Neural cell (in vitro differentiated cells): ENCODE results near the gene CAMK1D. TPM values are rescaled to one million over a fixed set of nuclear protein-coding genes. Genes with fewer than 3 reads are reported as not detected.

Experiments
- H2AFZ ChIP-seq: fragments of 200-600, 300-800 bp; sonication (generic), shearing (Covaris generic); 2 replicates; pipeline ENCODE4 v1.6.0; 2014; ENCODE audit warnings: low read depth, mild to moderate bottlenecking, antibody characterized with exemption, low read length, moderate library complexity
- H3F3A ChIP-seq: fragments of 200-600 bp; shearing (Covaris generic); 2 replicates; pipeline ENCODE4 v1.6.1; 2016; ENCODE audit warnings: mild to moderate bottlenecking, moderate library complexity, mixed read lengths, antibody characterized with exemption, low read length; ENCODE audit not compliant: insufficient read depth, poor library complexity, severe bottlenecking
- H3K27ac ChIP-seq: fragments of 200-600, 300-800 bp; sonication (generic), shearing (Covaris generic); 2 replicates; pipeline ENCODE4 v1.5.1; 2014; ENCODE audit warnings: mild to moderate bottlenecking, low read length, moderate library complexity
- H3K27me3 ChIP-seq: fragments of 300-800, 200-600 bp; sonication (generic), shearing (Covaris generic); 2 replicates; pipeline ENCODE4 v1.6.0; 2014; ENCODE audit warnings: mild to moderate bottlenecking, low read depth, low read length, moderate library complexity; ENCODE audit not compliant: insufficient read depth
- H3K36me3 ChIP-seq: fragments of 300-800, 200-600 bp; sonication (generic), shearing (Covaris generic); 2 replicates; pipeline ENCODE4 v1.5.1; 2014; ENCODE audit warnings: mild to moderate bottlenecking, antibody characterized with exemption, low read length, moderate library complexity; ENCODE audit not compliant: insufficient read depth
- H3K4me2 ChIP-seq: fragments of 300-800, 200-600 bp; sonication (generic), shearing (Covaris generic); 2 replicates; pipeline ENCODE4 v1.6.0; 2014; ENCODE audit warnings: mild to moderate bottlenecking, low read length
- H3K4me3 ChIP-seq: fragments of 300-800, 200-600 bp; sonication (generic), shearing (Covaris generic); 2 replicates; pipeline ENCODE4 v1.5.1; 2014; ENCODE audit warnings: mild to moderate bottlenecking, low read length, moderate library complexity
- H3K79me2 ChIP-seq: fragments of 200-600 bp; shearing (Covaris generic); replicated peaks from 2 replicates; pipeline ENCODE4 v1.6.0; 2014; ENCODE audit warnings: mild to moderate bottlenecking, low read length, moderate library complexity; ENCODE audit not compliant: insufficient read depth
- H3K9ac ChIP-seq: fragments of 300-800, 200-600 bp; sonication (generic), shearing (Covaris generic); 2 replicates; pipeline ENCODE4 v1.6.1; 2016; ENCODE audit warnings: mild to moderate bottlenecking, low read length, mixed read lengths
- H3K9me2 ChIP-seq: fragments of 200-600 bp; shearing (Covaris generic); 2 replicates; pipeline ENCODE4 v1.6.1; 2016; ENCODE audit warnings: mild to moderate bottlenecking, low read length, mixed read lengths; ENCODE audit not compliant: insufficient read depth
- H3K9me3 ChIP-seq: fragments of 200-600, 300-800 bp; sonication (generic), shearing (Covaris generic); 2 replicates; pipeline ENCODE4 v1.6.1; 2016; ENCODE audit warnings: mild to moderate bottlenecking, mixed run types, low read length, moderate library complexity, mixed read lengths
- H4K20me1 ChIP-seq: fragments of 200-600 bp; shearing (Covaris generic); 2 replicates; pipeline ENCODE4 v1.6.1; 2016; ENCODE audit warnings: mild to moderate bottlenecking, mixed run types; ENCODE audit not compliant: insufficient read depth
- EP300 ChIP-seq: fragments of 450-650 bp; conservative IDR thresholded peaks from 2 replicates; pipeline ENCODE4 v1.6.1; 2014; ENCODE audit warnings: antibody characterized with exemption, mild to moderate bottlenecking, moderate library complexity; ENCODE audit not compliant: poor library complexity, severe bottlenecking
- EZH2 ChIP-seq: fragments of 200-600, 300-800 bp; shearing (Covaris generic), sonication (generic); IDR thresholded peaks from 2 replicates; pipeline ENCODE4 v1.6.1; 2014; ENCODE audit warnings: antibody characterized with exemption, low read length, borderline replicate concordance, mild to moderate bottlenecking; ENCODE audit not compliant: insufficient read depth, poor library complexity, severe bottlenecking
- MXI1 ChIP-seq: fragments of 450-650 bp; conservative IDR thresholded peaks from 2 replicates; pipeline ENCODE4 v1.6.1; 2014; ENCODE audit warnings: antibody characterized with exemption, mild to moderate bottlenecking; ENCODE audit not compliant: poor library complexity, severe bottlenecking
- POLR2AphosphoS5 ChIP-seq: IDR thresholded peaks from 2 replicates; pipeline ENCODE4 v1.6.1; 2012
- RAD21 ChIP-seq: fragments of 450-650 bp; conservative IDR thresholded peaks from 2 replicates; pipeline ENCODE4 v1.6.1; 2014; ENCODE audit warnings: antibody characterized with exemption, mild to moderate bottlenecking, moderate library complexity
- REST ChIP-seq: IDR thresholded peaks from 2 replicates; pipeline ENCODE4 v1.6.1; 2012; ENCODE audit warnings: borderline replicate concordance
- SMC3 ChIP-seq: fragments of 450-650 bp; conservative IDR thresholded peaks from 2 replicates; pipeline ENCODE4 v1.6.1; 2014; ENCODE audit warnings: antibody characterized with exemption, mild to moderate bottlenecking, moderate library complexity; ENCODE audit not compliant: poor library complexity
- TAF1 ChIP-seq: IDR thresholded peaks from 2 replicates; pipeline ENCODE4 v1.6.1; 2012; ENCODE audit warnings: low read depth
- polyA plus RNA-seq: library from polyadenylated mRNA; depleted of rRNA; stranded (reverse); fragments of >200 nt; gene quantifications from 2 replicates; pipeline ENCODE4 v1.2.3, GENCODE V29; 2014
- TF ChIP-seq, protein P1 (sequence below): fragments of 450-650 bp; IDR thresholded peaks from 2 replicates; pipeline ENCODE4 v1.5.1; 2014; ENCODE audit warnings: antibody characterized with exemption, mild to moderate bottlenecking, moderate library complexity; ENCODE audit not compliant: poor library complexity, severe bottlenecking

The CAMK1D gene
- polyA plus RNA-seq, 1 donor from 2014 or later = 13.8 TPM

DNA sequence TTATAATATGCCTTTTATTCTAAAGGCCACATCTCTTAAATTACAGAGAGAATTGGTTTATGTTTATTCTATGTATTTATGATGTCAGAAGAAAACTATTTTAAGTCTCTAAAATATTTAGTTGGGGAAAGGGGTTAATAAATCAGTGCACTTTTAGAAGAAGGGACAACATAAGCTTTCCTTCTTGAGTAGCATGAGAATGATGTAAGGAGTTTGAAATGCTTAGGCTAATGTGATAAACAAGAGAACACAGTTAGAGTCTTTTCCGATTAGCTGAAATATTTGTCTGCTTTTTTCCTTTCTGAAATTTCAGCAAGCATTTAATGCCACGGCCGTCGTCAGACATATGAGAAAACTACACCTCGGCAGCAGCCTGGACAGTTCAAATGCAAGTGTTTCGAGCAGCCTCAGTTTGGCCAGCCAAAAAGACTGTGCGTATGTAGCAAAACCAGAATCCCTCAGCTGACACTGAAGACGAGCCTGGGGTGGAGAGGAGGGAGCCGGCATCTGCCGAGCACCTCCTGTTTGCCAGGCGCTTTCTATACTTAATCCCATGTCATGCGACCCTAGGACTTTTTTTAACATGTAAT is 476.0 kb downstream of the CAMK1D start:
- Histone ChIP-seq H3K4me2 (no peak overlapping the region), H2AFZ (no peak overlapping the region), H3K36me3 (no peaks in the 10 kb centered on the region), H4K20me1 (no peaks in the 10 kb centered on the region), H3K4me3 (no peak overlapping the region), H3K9ac (no peak overlapping the region), H3K79me2 (no peaks in the 10 kb centered on the region), H3K27me3 (no peaks in the 10 kb centered on the region), H3K9me2 (no peaks in the 10 kb centered on the region), H3K27ac (no peak overlapping the region), H3F3A (no peaks in the 10 kb centered on the region), H3K9me3 (no peaks in the 10 kb centered on the region)
- TF ChIP-seq SMC3 (no peak), REST (no peak), POLR2AphosphoS5 (no peak), EP300 (no peak), EZH2 (no peak), TAF1 (no peak), RAD21 (no peak), MXI1 (no peak)
- TF ChIP-seq, protein P1, sequence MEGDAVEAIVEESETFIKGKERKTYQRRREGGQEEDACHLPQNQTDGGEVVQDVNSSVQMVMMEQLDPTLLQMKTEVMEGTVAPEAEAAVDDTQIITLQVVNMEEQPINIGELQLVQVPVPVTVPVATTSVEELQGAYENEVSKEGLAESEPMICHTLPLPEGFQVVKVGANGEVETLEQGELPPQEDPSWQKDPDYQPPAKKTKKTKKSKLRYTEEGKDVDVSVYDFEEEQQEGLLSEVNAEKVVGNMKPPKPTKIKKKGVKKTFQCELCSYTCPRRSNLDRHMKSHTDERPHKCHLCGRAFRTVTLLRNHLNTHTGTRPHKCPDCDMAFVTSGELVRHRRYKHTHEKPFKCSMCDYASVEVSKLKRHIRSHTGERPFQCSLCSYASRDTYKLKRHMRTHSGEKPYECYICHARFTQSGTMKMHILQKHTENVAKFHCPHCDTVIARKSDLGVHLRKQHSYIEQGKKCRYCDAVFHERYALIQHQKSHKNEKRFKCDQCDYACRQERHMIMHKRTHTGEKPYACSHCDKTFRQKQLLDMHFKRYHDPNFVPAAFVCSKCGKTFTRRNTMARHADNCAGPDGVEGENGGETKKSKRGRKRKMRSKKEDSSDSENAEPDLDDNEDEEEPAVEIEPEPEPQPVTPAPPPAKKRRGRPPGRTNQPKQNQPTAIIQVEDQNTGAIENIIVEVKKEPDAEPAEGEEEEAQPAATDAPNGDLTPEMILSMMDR = no peak

DNA sequence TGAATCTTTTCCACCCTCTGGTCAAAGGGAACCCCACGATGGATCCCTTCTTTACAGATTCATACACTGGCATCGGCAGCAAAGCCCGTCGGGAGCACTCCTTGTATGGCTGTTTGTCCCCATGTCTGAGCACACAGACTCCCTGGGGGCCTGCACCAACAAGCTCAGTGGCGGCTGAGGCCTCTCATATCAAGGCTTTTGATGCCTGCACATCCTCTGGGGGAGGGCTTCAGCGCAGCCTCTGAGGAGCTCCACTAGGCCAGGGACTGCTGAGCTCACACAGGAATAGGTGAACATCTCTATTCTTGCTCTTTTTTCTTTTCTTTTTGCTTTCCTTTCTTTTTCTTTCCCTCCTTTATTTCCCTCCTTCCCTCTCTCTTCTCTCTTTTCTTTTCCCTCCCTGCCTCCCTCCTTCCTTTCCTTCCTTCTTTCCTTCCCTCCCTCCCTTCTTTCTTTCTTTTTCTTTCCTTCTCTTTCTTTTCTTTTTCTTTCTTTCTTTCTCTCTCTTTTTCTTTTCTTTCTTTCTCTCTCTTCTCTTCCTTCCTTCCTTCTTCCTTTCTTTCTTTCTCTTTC is 477.5 kb downstream of the CAMK1D start:
- Histone ChIP-seq H4K20me1 (no peaks in the 10 kb centered on the region), H3K9me2 (no peaks in the 10 kb centered on the region), H3K9me3 (no peaks in the 10 kb centered on the region), H3K36me3 (no peaks in the 10 kb centered on the region), H3K4me2 (no peak overlapping the region), H2AFZ (no peak overlapping the region), H3K27ac (no peak overlapping the region), H3K9ac (no peak overlapping the region), H3F3A (no peaks in the 10 kb centered on the region), H3K27me3 (no peaks in the 10 kb centered on the region), H3K4me3 (no peak overlapping the region), H3K79me2 (no peaks in the 10 kb centered on the region)
- no peak for TF ChIP-seq MXI1
- no peak for TF ChIP-seq REST
- no peak for TF ChIP-seq TAF1
- no peak for TF ChIP-seq EP300
- no peak for TF ChIP-seq EZH2
- no peak for TF ChIP-seq RAD21
- TF ChIP-seq, protein P1 = no peak
- TF ChIP-seq POLR2AphosphoS5 = no peak
- TF ChIP-seq SMC3 = no peak
